ENCODE data around the gene NRCAM. TPM values are rescaled to one million over a fixed set of nuclear protein-coding genes. Genes with fewer than 3 reads are reported as not detected.

Gene NRCAM
- total and polyA plus RNA-seq, 2 donors: 4.7 to 13.9 TPM

DNA sequence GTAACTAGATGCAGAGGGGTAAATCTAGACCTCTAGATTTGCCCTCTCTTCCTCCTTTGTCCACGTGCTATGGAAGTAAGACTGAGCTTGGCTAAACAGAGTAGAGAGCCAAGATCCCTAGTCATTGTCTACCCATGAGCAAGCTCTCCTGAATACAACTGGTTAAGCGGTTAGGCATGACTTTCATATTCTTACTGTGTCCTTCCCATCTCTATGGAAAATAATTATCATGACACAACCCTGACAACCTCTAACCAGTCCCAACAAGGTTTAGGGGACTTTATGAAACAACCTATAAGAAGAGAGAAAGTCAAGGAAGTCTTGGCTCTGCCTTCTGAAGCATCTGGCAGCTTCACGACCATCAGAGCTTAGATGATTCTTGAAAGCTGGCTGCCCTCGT lies 318.2 kb downstream of the NRCAM start:
- H3K4me3 ChIP-seq (ENCODE audit: low read length in 2 of 2): no peak overlapping the region
- H3K9me3 ChIP-seq (ENCODE audit: control insufficient read depth in 2 of 2, insufficient read depth in 1 of 2, low read length in 1 of 2): no peaks in the 10 kb centered on the region
- no peaks in the 10 kb centered on the region for H3K27me3 ChIP-seq (ENCODE audit: control insufficient read depth in 2 of 2, insufficient read depth in 1 of 2, low read length in 1 of 2)
- peaks cover 3 to 6% of the 10 kb centered on the region in 2 donors for H3K4me1 ChIP-seq (ENCODE audit: control insufficient read depth in 2 of 2, insufficient read depth in 2 of 2, low read length in 2 of 2)
- H3K36me3 ChIP-seq (ENCODE audit: control insufficient read depth in 2 of 2, insufficient read depth in 2 of 2, low read length in 1 of 2): no peaks in the 10 kb centered on the region
- DNase-seq (ENCODE audit: low read depth in 6 of 9, low spot score in 9 of 9): no peak
- no peak overlapping the region for H3K27ac ChIP-seq (ENCODE audit: low read depth in 1 of 2, low read length in 1 of 2)
- WGBS: 96% methylated on average over 4 of the region's 4 CpGs

DNA sequence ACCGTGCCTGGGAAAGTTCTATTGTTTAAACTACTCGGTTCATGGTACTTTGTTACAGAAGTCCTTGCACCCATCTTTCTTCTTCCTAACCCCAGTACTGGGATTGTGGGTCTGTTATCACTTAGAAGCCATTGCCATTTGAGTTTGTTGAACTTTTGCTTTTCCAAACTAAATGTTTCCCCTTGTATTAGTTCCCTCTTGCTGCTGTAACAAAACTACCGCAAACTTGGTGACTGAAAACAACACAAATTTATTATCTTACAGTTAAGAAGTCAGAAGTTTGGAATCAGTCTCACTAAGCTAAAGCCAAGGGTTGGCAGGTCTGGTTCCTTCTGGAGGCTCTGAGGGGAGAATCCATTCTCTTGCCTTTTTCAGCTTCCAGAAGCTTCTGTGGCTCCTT lies 319.2 kb downstream of the NRCAM start:
- Histone ChIP-seq H3K27ac (ENCODE audit: low read depth in 1 of 2, low read length in 1 of 2) (no peak overlapping the region), H3K9me3 (ENCODE audit: control insufficient read depth in 2 of 2, insufficient read depth in 1 of 2, low read length in 1 of 2) (no peaks in the 10 kb centered on the region), H3K27me3 (ENCODE audit: control insufficient read depth in 2 of 2, insufficient read depth in 1 of 2, low read length in 1 of 2) (no peaks in the 10 kb centered on the region), H3K4me1 (ENCODE audit: control insufficient read depth in 2 of 2, insufficient read depth in 2 of 2, low read length in 2 of 2) (peaks cover 3 to 6% of the 10 kb centered on the region in 2 donors), H3K4me3 (ENCODE audit: low read length in 2 of 2) (no peak overlapping the region), H3K36me3 (ENCODE audit: control insufficient read depth in 2 of 2, insufficient read depth in 2 of 2, low read length in 1 of 2) (no peaks in the 10 kb centered on the region)
- no peak for DNase-seq (ENCODE audit: low read depth in 6 of 9, low spot score in 9 of 9)
- WGBS: 80% methylated on average over 3 of the region's 3 CpGs

DNA sequence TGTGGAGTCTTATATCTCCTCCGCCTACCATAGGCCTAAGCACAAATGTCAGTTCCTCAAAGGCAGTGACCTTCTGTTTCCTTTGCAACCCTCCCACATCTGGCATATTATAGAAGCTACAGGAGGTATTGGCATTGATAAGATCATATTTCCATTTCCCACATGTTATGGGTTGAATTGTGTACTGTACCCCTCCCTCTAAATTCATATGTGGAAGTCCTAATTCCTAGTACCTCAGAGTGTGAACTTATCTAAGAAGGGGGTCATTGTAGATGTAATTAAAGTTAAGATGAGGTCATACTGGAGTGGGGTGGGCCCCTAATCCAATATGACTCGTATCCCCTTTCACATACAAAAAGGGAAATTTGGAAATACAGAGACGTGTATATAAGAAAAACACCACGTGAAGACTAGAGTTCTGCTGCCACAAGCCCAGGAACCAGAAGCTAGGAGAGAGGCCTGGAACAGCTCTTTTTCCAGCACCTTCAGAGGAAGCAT lies 320.0 kb downstream of the NRCAM start:
- H3K4me3 ChIP-seq (ENCODE audit: low read length in 2 of 2): no peak overlapping the region
- H3K4me1 ChIP-seq (ENCODE audit: control insufficient read depth in 2 of 2, insufficient read depth in 2 of 2, low read length in 2 of 2): peaks cover 3 to 6% of the 10 kb centered on the region in 2 donors
- WGBS: 77% methylated on average over 4 of the region's 4 CpGs
- H3K27ac ChIP-seq (ENCODE audit: low read depth in 1 of 2, low read length in 1 of 2): peak overlapping the region; percentile 5 to 60
- no peaks in the 10 kb centered on the region for H3K27me3 ChIP-seq (ENCODE audit: control insufficient read depth in 2 of 2, insufficient read depth in 1 of 2, low read length in 1 of 2)
- no peaks in the 10 kb centered on the region for H3K9me3 ChIP-seq (ENCODE audit: control insufficient read depth in 2 of 2, insufficient read depth in 1 of 2, low read length in 1 of 2)
- DNase-seq (ENCODE audit: low read depth in 6 of 9, low spot score in 9 of 9): no peak
- no peaks in the 10 kb centered on the region for H3K36me3 ChIP-seq (ENCODE audit: control insufficient read depth in 2 of 2, insufficient read depth in 2 of 2, low read length in 1 of 2)

DNA sequence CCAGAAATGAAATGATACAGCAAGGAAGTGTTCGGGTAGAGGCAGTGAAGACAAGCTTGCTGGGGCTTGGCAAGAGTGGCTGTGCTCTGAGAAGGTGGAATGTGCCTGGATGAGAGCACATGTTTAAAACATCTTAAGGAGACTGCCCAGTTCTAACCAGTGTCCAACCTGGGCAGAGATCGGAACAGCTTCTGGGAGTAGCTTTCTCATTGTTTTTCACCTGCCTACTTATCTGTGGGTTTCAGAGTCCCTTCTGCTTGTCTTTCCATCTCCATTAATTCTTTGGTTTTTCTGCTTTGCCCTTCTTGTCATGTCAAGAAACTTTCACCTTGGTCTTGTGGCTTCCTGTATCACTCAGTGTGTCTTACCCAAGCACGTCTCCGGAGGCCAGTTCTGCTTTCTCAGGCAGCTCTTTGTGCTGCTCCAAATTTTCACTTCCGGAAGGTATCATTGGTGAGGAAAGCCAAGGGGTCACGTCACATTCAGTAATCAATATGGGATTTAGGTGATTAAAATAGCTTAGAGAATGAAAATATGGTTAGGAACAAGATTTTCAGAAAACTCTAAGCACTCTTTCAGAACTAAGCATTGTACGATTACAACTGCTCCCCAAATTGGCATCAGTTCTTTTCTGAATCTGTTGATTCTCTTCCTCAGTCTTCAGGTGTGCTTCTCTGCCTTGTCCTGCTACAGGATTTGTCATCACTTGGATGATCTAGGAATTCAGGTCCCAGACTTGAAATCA lies 320.6 kb downstream of the NRCAM start:
- no peaks in the 10 kb centered on the region for H3K9me3 ChIP-seq (ENCODE audit: control insufficient read depth in 2 of 2, insufficient read depth in 1 of 2, low read length in 1 of 2)

DNA sequence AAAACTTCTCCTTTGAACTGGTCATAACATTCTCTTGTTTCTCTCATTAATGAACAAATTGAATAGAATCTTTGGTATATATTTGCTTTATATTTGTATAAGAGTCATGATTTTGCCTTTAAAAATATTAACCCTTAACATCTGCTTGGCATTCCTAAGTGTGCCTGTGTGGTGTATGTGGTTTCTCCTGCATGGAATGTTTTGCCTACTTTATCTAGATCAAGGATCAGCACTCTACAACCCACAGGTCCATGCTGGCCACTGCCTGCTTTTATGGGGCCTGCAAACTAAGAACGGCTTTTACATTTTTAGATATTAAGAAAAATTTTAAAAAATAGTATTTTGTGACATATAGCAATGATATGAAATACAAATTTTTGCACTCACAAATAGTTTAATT lies 321.8 kb downstream of the NRCAM start:
- WGBS: 99% methylated on average over 1 of the region's 1 CpG
- no peak for DNase-seq (ENCODE audit: low read depth in 6 of 9, low spot score in 9 of 9)
- Histone ChIP-seq H3K27me3 (ENCODE audit: control insufficient read depth in 2 of 2, insufficient read depth in 1 of 2, low read length in 1 of 2) (no peaks in the 10 kb centered on the region), H3K9me3 (ENCODE audit: control insufficient read depth in 2 of 2, insufficient read depth in 1 of 2, low read length in 1 of 2) (no peaks in the 10 kb centered on the region), H3K27ac (ENCODE audit: low read depth in 1 of 2, low read length in 1 of 2) (no peak overlapping the region), H3K4me1 (ENCODE audit: control insufficient read depth in 2 of 2, insufficient read depth in 2 of 2, low read length in 2 of 2) (peaks cover 3 to 6% of the 10 kb centered on the region in 2 donors), H3K36me3 (ENCODE audit: control insufficient read depth in 2 of 2, insufficient read depth in 2 of 2, low read length in 1 of 2) (no peaks in the 10 kb centered on the region), H3K4me3 (ENCODE audit: low read length in 2 of 2) (no peak overlapping the region)

More for the DNA sequence above, 320.6 kb downstream of the NRCAM start:
- no peaks in the 10 kb centered on the region for H3K36me3 ChIP-seq (ENCODE audit: control insufficient read depth in 2 of 2, insufficient read depth in 2 of 2, low read length in 1 of 2)
- peak in 5 of 9 donors; percentile 7 to 64 (median 14) for DNase-seq (ENCODE audit: low read depth in 6 of 9, low spot score in 9 of 9)
- 32% methylated on average over 7 of the region's 7 CpGs for WGBS
- peaks cover 3 to 6% of the 10 kb centered on the region in 2 donors for H3K4me1 ChIP-seq (ENCODE audit: control insufficient read depth in 2 of 2, insufficient read depth in 2 of 2, low read length in 2 of 2)
- H3K27ac ChIP-seq (ENCODE audit: low read depth in 1 of 2, low read length in 1 of 2): peak overlapping the region; percentile 5 to 60
- H3K27me3 ChIP-seq (ENCODE audit: control insufficient read depth in 2 of 2, insufficient read depth in 1 of 2, low read length in 1 of 2): no peaks in the 10 kb centered on the region
- no peak overlapping the region for H3K4me3 ChIP-seq (ENCODE audit: low read length in 2 of 2)

DNA sequence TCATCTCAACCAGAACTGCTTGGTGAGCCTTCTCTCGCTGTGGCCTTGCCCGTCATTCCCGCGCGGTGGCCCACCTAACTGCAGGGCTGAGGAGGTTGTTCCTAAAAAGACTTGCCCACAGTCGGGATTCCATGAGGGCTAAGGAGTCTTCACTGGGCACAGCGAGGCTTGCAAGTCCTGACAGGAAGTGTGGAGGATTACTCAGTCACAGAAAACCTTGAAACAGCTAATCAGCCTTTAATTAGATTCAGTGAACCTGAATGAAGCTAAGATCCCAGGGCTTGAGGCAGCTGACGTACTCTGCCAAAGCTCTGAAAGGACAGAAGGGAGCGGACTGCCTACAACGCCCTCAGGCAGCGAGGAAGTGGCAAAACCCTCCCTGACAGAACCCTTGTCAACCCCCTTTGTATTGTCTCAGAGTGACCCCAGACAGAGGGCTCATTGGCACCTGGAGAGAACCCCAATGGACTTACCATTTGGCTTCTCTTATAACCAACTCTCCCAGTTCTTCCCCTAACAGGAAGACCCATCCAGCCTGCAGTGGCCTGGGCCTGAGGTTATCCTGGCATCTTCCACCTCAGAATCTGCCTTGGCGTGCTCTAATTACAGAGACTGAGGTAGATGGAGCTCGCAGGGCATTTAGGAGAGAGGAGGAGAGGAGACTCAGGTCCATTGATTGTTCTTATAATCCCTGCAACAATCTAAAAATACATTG lies 323.5 kb downstream of the NRCAM start:
- DNase-seq (ENCODE audit: low read depth in 6 of 9, low spot score in 9 of 9): no peak
- H3K4me1 ChIP-seq (ENCODE audit: control insufficient read depth in 2 of 2, insufficient read depth in 2 of 2, low read length in 2 of 2): peaks cover 3 to 6% of the 10 kb centered on the region in 2 donors

DNA sequence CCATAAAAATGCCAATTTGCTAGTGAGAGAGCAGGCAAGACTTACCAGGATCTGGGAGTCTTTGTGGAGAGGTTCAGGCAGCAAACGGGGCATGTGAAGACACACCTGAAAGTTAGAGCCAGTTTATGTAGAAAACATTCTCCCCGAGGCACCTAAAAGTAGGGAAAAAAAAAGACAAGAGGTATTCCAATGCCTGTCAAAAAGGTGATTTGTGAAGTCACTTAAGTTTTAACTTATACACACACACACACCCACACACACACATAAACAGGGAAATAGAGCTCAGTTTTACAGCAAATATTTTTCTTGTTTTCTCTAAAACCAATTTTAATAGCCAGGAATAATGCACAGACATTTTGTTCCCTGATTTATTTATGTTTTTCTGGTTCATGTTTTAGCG lies 326.0 kb downstream of the NRCAM start, which contains the start of gene LAMB4:
Gene LAMB4, minus strand, starts transcription at position 101 of the 400 bp plus-strand sequence. CDS start 7,197 bp downstream, outside the sequence.
- Histone ChIP-seq H3K36me3 (ENCODE audit: control insufficient read depth in 2 of 2, insufficient read depth in 2 of 2, low read length in 1 of 2) (no peaks in the 10 kb centered on the region), H3K4me3 (ENCODE audit: low read length in 2 of 2) (no peak within 1 kb of the TSS), H3K27ac (ENCODE audit: low read depth in 1 of 2, low read length in 1 of 2) (no peak within 1 kb of the TSS), H3K9me3 (ENCODE audit: control insufficient read depth in 2 of 2, insufficient read depth in 1 of 2, low read length in 1 of 2) (no peaks in the 10 kb centered on the region), H3K4me1 (ENCODE audit: control insufficient read depth in 2 of 2, insufficient read depth in 2 of 2, low read length in 2 of 2) (peaks cover under 1 to 3% of the 10 kb centered on the region in 2 donors), H3K27me3 (ENCODE audit: control insufficient read depth in 2 of 2, insufficient read depth in 1 of 2, low read length in 1 of 2) (no peaks in the 10 kb centered on the region)
- DNase-seq (ENCODE audit: low read depth in 6 of 9, low spot score in 9 of 9): no peak
- 97% methylated on average over 3 of the region's 3 CpGs for WGBS

More for the DNA sequence above, 323.5 kb downstream of the NRCAM start:
- Histone ChIP-seq H3K4me3 (ENCODE audit: low read length in 2 of 2) (no peak overlapping the region), H3K27ac (ENCODE audit: low read depth in 1 of 2, low read length in 1 of 2) (no peak overlapping the region), H3K36me3 (ENCODE audit: control insufficient read depth in 2 of 2, insufficient read depth in 2 of 2, low read length in 1 of 2) (no peaks in the 10 kb centered on the region), H3K27me3 (ENCODE audit: control insufficient read depth in 2 of 2, insufficient read depth in 1 of 2, low read length in 1 of 2) (no peaks in the 10 kb centered on the region), H3K9me3 (ENCODE audit: control insufficient read depth in 2 of 2, insufficient read depth in 1 of 2, low read length in 1 of 2) (no peaks in the 10 kb centered on the region)
- WGBS: 95% methylated on average over 13 of the region's 13 CpGs

DNA sequence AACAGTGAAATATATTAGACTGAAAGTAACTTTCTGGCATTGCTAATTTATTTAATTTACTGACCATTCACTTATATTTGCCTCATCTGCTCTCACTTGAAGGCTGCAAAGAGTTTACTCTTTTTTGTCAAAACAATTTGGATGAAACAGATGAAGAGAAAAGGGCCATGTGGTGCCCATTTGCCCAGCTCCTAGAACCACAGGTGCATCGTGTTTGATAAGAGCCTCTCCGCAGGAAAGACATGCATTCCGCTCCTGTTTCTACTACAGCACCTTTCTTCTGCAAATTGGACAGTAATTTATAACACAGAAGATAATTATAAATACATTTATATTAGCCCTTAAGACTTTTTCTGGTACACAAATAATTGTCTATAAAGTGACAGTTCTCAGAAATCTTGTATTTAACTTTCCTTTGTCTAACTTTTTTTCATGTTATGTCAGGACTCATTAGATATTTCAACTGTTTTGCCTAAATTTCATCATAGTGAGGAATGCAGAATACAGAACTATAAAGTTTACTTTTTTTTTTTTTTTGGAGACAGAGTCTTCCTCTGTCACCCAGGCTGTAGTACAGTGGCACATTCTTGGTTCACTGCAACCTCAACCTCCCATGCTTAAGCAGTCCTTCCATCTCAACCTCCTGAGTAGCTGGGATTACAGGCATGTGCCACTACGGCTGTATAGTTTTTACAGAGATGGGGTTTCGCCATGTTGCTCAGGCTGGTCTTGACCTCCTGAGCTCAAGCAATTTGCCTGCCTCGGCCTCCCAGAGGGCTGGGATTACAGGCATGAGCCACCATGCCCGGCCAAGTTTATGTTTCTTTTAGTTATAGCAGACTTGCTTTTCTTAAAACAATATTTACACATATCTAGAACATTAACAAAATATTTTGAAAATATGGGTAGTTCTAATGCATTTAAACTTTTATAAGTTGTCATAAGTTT lies 326.9 kb downstream of the NRCAM start:
- H3K27me3 ChIP-seq (ENCODE audit: control insufficient read depth in 2 of 2, insufficient read depth in 1 of 2, low read length in 1 of 2): no peaks in the 10 kb centered on the region
- H3K27ac ChIP-seq (ENCODE audit: low read depth in 1 of 2, low read length in 1 of 2): no peak overlapping the region
- DNase-seq (ENCODE audit: low read depth in 6 of 9, low spot score in 9 of 9): no peak
- no peaks in the 10 kb centered on the region for H3K36me3 ChIP-seq (ENCODE audit: control insufficient read depth in 2 of 2, insufficient read depth in 2 of 2, low read length in 1 of 2)
- no peak overlapping the region for H3K4me3 ChIP-seq (ENCODE audit: low read length in 2 of 2)
- WGBS: 98% methylated on average over 7 of the region's 7 CpGs
- H3K4me1 ChIP-seq (ENCODE audit: control insufficient read depth in 2 of 2, insufficient read depth in 2 of 2, low read length in 2 of 2): no peaks in the 10 kb centered on the region
- H3K9me3 ChIP-seq (ENCODE audit: control insufficient read depth in 2 of 2, insufficient read depth in 1 of 2, low read length in 1 of 2): no peaks in the 10 kb centered on the region
